HG02623 (cell line): ENCODE results near the gene TMCO4.
"Not testable (repeated sequence)": the region's sequence is repeated elsewhere in the genome, so short reads cannot be mapped to it uniquely, and the experiment has no call there.

Source experiments
- ATAC-seq: cut with Tn5 transposase; IDR thresholded peaks from one replicate; pipeline ENCODE4 v1.9.1; 2021; ENCODE audit warnings: moderate library complexity; ENCODE audit not compliant: unreplicated experiment

TMCO4 gene

GRCh38 chr1:19814244-19814661, 14.5 kb upstream of the TMCO4 start:
- ATAC-seq = no peak

- no peak for ATAC-seq
These were observed 13.9 kb upstream of the TMCO4 start for GRCh38 chr1:19813643-19813960.

GRCh38 chr1:19812875-19813642, 13.3 kb upstream of the TMCO4 start:
- ATAC-seq = no peak

- no peak for ATAC-seq
These were observed 11.6 kb upstream of the TMCO4 start for GRCh38 chr1:19811206-19811851.

- no peak for ATAC-seq
These were observed 9.5 kb upstream of the TMCO4 start for GRCh38 chr1:19809044-19809750.

- ATAC-seq = no peak
These were observed 8.6 kb upstream of the TMCO4 start for GRCh38 chr1:19808351-19808750.

- no peak for ATAC-seq
These were observed 5.1 kb upstream of the TMCO4 start for GRCh38 chr1:19804831-19805251.

GRCh38 chr1:19802269-19802668, 2.6 kb upstream of the TMCO4 start:
- ATAC-seq = no peak

- peak; percentile 42 for ATAC-seq
These were observed 524 bp upstream of the TMCO4 start for GRCh38 chr1:19800076-19800804.

GRCh38 chr1:19798486-19799229, 1.1 kb downstream of the TMCO4 start:
- ATAC-seq = no peak

GRCh38 chr1:19797827-19798226, 1.9 kb downstream of the TMCO4 start:
- ATAC-seq = no peak

- no peak for ATAC-seq
These were observed 5.1 kb downstream of the TMCO4 start for GRCh38 chr1:19794583-19794982.

GRCh38 chr1:19793360-19794046, 6.2 kb downstream of the TMCO4 start:
- no peak for ATAC-seq

GRCh38 chr1:19792237-19793002, 7.3 kb downstream of the TMCO4 start:
- no peak for ATAC-seq

- not testable (repeated sequence) for ATAC-seq
These were observed 9.4 kb downstream of the TMCO4 start for GRCh38 chr1:19790061-19790975.

- ATAC-seq = no peak
These were observed 12.7 kb downstream of the TMCO4 start for GRCh38 chr1:19786988-19787423.

GRCh38 chr1:19785660-19786059, 14.1 kb downstream of the TMCO4 start:
- no peak for ATAC-seq

GRCh38 chr1:19780267-19780877, 19.3 kb downstream of the TMCO4 start:
- no peak for ATAC-seq
